K562 (cell line): Measurements from ENCODE around the gene CYSTM1. TPM values are rescaled to one million over a fixed set of nuclear protein-coding genes. Genes with fewer than 3 reads are reported as not detected.
A peak's percentile ranks its signal among the peaks of the same experiment; 100 is the strongest.

Experiments
- GTF2A2 ChIP-seq: IDR thresholded peaks from 2 replicates; pipeline ENCODE4 v1.6.1; 2016; ENCODE audit warnings: mild to moderate bottlenecking, missing genetic modification characterization, missing compliant biosample characterization
- TRIM24 ChIP-seq, 2 experiments: fragments of 450-650 bp; IDR thresholded peaks; 2 replicates each; pipeline ENCODE4 v1.6.1; 2016
- polyA plus RNA-seq, 8 experiments: library from polyadenylated mRNA; depleted of rRNA in 4 of 8; stranded (reverse) in 5 of 8; unstranded in 3 of 8; fragments of >200 nt; fragmentation: Nextera tagmentation in 2 of 8; fragmentation: Illumina TruSeq in 1 of 8; extraction: Ambion mirVana in 2 of 8; extraction: Trizol in 1 of 8; gene quantifications; 2 replicates each; pipeline versions ENCODE4 v1.2.1 to v1.2.3, GENCODE V29; 2011 to 2014; ENCODE audit warnings: inconsistent platforms in 1 of 8, missing spikeins in 1 of 8
- total RNA-seq, 7 experiments: library from RNA; depleted of rRNA in 6 of 7; stranded (reverse); fragments of >200 nt in 6 of 7; fragmentation: Illumina TruSeq in 2 of 7; extraction: Trizol in 2 of 7; gene quantifications; 2 replicates each; pipeline versions ENCODE4 v1.2.1 to v1.2.3, GENCODE V29; 2011 to 2021; ENCODE audit warnings: low replicate concordance in 1 of 7
- TF ChIP-seq, protein P1 (sequence below): fragments of 450-650 bp; IDR thresholded peaks from 2 replicates; pipeline ENCODE4 v1.6.1; 2017; ENCODE audit warnings: antibody characterized with exemption, mild to moderate bottlenecking
- TF ChIP-seq, protein P2 (sequence below), 2 experiments: fragments of 450-650 bp in 1 of 2; IDR thresholded peaks; 2 replicates each; pipeline ENCODE4 v1.6.1; 2011 to 2017; ENCODE audit warnings: low read depth in 2 of 2, antibody characterized with exemption in 1 of 2, borderline replicate concordance in 1 of 2, low read length in 1 of 2, mild to moderate bottlenecking in 1 of 2, mixed read lengths in 1 of 2; ENCODE audit not compliant: control insufficient read depth in 1 of 2
- TF ChIP-seq, protein P3 (sequence below), 2 experiments: fragments of 450-650 bp; formaldehyde crosslinking in 1 of 2; IDR thresholded peaks; 2 replicates each; pipeline versions ENCODE4 v1.4.0 to v1.6.1; 2014 to 2020; ENCODE audit warnings: mild to moderate bottlenecking in 2 of 2, borderline replicate concordance in 1 of 2, low read depth in 1 of 2
- TF ChIP-seq, protein P4 (sequence below): fragments of 450-650 bp; IDR thresholded peaks from 2 replicates; pipeline ENCODE4 v1.6.1; 2016
- TF ChIP-seq, protein P5 (sequence below), 2 experiments: fragments of 450-650 bp; IDR thresholded peaks; 2 replicates each; pipeline ENCODE4 v1.6.1; 2016

CYSTM1 gene
- total and polyA plus RNA-seq, 9 of the 15 experiments (the other 6 are each of a cell fraction or from before 2014, with no cell fraction given), result 76.1 to 422 (median 108) TPM

DNA sequence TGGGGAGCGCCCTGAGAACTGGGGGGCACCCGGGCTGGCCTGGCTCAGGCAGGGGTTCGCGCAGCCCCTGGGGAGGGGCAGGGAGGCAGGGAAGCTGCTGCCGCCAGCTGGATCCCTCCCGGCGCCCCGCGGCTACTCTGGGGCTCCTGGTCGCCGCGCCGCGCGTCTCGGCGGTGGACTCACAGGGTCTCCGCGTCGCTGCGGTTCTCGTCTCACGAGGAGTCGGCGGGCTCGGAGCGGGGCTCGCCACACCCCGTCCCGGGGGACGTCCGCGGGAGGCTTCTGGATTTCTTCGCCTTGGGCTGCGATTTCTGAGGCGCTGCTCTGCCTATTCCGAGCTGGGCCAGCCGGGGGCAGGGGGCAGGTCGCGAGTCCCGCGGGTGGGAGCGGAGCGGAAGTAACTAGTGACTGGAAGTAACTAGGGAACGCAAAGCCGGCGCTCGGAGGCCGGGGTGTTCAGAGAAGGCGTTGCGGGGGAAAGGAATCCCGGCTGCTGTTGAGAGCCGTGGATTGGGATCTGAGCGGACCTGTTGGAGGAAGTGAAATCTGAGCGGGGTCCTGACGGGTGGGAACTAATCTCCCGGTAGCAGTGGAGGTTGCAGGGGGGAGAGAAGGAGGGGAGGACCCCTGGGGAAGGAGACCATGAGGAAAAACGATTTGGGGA is 511 bp downstream of the CYSTM1 start (continued):
- TF ChIP-seq, protein P1, sequence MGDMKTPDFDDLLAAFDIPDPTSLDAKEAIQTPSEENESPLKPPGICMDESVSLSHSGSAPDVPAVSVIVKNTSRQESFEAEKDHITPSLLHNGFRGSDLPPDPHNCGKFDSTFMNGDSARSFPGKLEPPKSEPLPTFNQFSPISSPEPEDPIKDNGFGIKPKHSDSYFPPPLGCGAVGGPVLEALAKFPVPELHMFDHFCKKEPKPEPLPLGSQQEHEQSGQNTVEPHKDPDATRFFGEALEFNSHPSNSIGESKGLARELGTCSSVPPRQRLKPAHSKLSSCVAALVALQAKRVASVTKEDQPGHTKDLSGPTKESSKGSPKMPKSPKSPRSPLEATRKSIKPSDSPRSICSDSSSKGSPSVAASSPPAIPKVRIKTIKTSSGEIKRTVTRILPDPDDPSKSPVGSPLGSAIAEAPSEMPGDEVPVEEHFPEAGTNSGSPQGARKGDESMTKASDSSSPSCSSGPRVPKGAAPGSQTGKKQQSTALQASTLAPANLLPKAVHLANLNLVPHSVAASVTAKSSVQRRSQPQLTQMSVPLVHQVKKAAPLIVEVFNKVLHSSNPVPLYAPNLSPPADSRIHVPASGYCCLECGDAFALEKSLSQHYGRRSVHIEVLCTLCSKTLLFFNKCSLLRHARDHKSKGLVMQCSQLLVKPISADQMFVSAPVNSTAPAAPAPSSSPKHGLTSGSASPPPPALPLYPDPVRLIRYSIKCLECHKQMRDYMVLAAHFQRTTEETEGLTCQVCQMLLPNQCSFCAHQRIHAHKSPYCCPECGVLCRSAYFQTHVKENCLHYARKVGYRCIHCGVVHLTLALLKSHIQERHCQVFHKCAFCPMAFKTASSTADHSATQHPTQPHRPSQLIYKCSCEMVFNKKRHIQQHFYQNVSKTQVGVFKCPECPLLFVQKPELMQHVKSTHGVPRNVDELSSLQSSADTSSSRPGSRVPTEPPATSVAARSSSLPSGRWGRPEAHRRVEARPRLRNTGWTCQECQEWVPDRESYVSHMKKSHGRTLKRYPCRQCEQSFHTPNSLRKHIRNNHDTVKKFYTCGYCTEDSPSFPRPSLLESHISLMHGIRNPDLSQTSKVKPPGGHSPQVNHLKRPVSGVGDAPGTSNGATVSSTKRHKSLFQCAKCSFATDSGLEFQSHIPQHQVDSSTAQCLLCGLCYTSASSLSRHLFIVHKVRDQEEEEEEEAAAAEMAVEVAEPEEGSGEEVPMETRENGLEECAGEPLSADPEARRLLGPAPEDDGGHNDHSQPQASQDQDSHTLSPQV, result no peak
- TF ChIP-seq, protein P2, sequence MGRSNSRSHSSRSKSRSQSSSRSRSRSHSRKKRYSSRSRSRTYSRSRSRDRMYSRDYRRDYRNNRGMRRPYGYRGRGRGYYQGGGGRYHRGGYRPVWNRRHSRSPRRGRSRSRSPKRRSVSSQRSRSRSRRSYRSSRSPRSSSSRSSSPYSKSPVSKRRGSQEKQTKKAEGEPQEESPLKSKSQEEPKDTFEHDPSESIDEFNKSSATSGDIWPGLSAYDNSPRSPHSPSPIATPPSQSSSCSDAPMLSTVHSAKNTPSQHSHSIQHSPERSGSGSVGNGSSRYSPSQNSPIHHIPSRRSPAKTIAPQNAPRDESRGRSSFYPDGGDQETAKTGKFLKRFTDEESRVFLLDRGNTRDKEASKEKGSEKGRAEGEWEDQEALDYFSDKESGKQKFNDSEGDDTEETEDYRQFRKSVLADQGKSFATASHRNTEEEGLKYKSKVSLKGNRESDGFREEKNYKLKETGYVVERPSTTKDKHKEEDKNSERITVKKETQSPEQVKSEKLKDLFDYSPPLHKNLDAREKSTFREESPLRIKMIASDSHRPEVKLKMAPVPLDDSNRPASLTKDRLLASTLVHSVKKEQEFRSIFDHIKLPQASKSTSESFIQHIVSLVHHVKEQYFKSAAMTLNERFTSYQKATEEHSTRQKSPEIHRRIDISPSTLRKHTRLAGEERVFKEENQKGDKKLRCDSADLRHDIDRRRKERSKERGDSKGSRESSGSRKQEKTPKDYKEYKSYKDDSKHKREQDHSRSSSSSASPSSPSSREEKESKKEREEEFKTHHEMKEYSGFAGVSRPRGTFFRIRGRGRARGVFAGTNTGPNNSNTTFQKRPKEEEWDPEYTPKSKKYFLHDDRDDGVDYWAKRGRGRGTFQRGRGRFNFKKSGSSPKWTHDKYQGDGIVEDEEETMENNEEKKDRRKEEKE (IDR thresholded peaks at IDR 0.05; ENCODE audit: borderline replicate concordance in 1 of 2, control insufficient read depth in 1 of 2, low read depth in 2 of 2, low read length in 1 of 2), result no peak
- TF ChIP-seq, protein P3, sequence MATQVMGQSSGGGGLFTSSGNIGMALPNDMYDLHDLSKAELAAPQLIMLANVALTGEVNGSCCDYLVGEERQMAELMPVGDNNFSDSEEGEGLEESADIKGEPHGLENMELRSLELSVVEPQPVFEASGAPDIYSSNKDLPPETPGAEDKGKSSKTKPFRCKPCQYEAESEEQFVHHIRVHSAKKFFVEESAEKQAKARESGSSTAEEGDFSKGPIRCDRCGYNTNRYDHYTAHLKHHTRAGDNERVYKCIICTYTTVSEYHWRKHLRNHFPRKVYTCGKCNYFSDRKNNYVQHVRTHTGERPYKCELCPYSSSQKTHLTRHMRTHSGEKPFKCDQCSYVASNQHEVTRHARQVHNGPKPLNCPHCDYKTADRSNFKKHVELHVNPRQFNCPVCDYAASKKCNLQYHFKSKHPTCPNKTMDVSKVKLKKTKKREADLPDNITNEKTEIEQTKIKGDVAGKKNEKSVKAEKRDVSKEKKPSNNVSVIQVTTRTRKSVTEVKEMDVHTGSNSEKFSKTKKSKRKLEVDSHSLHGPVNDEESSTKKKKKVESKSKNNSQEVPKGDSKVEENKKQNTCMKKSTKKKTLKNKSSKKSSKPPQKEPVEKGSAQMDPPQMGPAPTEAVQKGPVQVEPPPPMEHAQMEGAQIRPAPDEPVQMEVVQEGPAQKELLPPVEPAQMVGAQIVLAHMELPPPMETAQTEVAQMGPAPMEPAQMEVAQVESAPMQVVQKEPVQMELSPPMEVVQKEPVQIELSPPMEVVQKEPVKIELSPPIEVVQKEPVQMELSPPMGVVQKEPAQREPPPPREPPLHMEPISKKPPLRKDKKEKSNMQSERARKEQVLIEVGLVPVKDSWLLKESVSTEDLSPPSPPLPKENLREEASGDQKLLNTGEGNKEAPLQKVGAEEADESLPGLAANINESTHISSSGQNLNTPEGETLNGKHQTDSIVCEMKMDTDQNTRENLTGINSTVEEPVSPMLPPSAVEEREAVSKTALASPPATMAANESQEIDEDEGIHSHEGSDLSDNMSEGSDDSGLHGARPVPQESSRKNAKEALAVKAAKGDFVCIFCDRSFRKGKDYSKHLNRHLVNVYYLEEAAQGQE (IDR thresholded peaks at IDR 0.05; ENCODE audit: borderline replicate concordance), result peak; percentile 2; the same call in 1 of the 2 replicates
- TF ChIP-seq, protein P3 (CRISPR knock-in tag; IDR thresholded peaks at IDR 0.05; ENCODE audit: low read depth), result peak; percentile 6; the same call in 1 of the 2 replicates
- TF ChIP-seq TRIM24 (IDR thresholded peaks at IDR 0.05) (peak in 1 of 2 experiments; percentile 89; a peak in 2 of 4 replicates), GTF2A2 (tag) (no peak)
- TF ChIP-seq, protein P4, sequence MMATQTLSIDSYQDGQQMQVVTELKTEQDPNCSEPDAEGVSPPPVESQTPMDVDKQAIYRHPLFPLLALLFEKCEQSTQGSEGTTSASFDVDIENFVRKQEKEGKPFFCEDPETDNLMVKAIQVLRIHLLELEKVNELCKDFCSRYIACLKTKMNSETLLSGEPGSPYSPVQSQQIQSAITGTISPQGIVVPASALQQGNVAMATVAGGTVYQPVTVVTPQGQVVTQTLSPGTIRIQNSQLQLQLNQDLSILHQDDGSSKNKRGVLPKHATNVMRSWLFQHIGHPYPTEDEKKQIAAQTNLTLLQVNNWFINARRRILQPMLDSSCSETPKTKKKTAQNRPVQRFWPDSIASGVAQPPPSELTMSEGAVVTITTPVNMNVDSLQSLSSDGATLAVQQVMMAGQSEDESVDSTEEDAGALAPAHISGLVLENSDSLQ, result no peak
- TF ChIP-seq, protein P5, sequence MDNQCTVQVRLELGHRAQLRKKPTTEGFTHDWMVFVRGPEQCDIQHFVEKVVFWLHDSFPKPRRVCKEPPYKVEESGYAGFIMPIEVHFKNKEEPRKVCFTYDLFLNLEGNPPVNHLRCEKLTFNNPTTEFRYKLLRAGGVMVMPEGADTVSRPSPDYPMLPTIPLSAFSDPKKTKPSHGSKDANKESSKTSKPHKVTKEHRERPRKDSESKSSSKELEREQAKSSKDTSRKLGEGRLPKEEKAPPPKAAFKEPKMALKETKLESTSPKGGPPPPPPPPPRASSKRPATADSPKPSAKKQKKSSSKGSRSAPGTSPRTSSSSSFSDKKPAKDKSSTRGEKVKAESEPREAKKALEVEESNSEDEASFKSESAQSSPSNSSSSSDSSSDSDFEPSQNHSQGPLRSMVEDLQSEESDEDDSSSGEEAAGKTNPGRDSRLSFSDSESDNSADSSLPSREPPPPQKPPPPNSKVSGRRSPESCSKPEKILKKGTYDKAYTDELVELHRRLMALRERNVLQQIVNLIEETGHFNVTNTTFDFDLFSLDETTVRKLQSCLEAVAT (IDR thresholded peaks at IDR 0.05), result peak; percentile 71 to 80
